GM18498 (cell line): ENCODE measurements around the gene PSEN1.
"Not testable (repeated sequence)": the region's sequence is repeated elsewhere in the genome, so short reads cannot be mapped to it uniquely, and the experiment has no call there.

Experiments used
- ATAC-seq: cut with Tn5 transposase; IDR thresholded peaks from one replicate; pipeline ENCODE4 v1.9.1; 2021; ENCODE audit warnings: mild to moderate bottlenecking, moderate library complexity; ENCODE audit not compliant: unreplicated experiment

The PSEN1 gene

DNA sequence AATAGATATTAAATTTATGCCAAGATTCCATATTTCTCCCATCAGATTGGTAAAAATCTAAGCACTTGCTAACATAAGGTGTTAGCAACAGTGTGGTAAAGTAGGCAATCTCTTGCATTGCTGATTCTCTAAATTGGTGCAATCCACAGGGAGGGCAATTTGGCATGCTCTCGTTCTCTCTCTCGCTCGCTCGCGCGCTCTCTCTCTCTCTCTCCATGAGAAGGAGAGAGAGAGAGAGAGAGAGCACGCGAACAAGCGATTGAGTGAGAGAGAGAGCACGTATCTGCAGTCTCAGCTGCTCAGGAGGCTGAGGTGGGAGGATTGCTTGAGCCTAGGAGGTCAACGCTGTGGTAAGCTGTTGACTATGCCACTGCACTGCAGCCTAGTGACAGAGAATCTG, 25.9 kb downstream of the PSEN1 start:
- ATAC-seq: no peak

DNA sequence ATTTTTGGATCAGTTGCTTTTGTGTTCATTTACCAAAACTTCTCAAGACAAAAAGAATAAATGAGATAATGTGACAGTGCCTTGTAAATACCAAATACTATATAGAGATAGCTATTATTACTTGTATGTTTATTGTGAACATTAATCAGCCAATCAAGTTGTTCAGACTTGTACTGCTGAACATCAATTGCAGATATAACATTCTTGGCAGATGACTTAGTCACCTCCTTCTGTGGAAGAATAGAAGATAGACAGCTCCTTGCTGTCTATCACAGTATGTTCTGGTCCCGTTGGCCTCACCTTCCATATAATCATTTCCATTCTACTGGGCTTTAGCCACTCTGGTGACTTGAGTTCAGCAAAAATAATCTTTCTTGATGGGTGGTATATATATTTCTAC, 30.1 kb downstream of the PSEN1 start:
- no peak for ATAC-seq

DNA sequence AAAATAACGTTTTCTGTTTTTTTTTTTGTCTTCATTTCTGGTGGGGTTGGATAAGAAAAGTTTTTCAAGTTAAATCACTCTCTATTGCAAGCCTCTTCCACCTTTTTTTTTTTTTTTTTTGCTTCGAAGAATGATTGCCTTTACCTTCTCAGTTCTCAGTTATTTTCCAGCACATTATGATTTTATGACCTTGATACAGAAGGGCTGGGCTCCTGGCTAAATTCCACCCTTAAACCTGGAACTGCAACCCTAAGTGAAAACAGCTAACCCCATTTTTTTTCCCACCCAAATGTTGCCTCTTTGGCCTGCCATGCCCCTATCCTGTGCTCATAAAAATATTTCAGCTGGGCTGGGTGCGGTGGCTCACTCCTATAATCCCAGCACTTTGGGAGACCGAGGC, 31.4 kb downstream of the PSEN1 start:
- ATAC-seq: no peak

DNA sequence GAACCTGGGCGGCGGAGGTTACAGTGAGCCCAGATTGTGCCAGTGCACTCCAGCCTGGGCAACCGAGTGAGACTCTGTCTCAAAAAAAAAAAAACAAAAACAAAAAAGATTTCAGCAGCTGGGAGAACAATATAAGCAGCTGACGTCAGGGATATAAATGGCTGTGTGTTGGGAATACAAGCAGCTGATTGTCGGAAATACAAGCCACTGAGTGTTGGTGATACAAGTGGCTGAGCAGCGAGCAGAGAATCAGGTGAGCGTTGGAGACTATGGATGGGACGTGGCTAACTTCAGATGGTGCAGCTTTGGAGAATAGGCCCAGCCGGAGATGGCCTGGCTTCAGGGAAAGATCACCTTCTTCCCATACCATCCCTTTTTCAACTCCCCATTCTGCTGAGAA, 32.0 kb downstream of the PSEN1 start:
- no peak for ATAC-seq

DNA sequence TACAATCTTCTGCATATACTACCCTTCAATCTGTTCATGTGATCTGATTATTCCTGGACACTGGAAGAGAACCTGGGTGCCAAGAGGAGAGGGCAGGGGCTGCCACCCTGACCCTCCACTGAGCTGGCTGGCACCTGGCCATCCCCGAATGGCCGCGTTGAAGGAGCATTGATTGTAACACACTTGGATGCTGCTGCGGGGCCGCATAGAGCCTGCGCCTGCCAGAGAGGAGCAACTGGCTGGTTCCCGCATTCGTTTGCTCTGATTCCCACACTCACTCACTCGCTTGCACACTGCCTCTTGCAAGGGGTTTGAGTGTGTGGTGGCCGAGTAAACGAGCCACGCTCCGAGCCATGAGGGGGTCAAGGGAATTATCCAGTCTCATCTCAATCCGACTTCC, 32.4 kb downstream of the PSEN1 start:
- ATAC-seq: no peak

- not testable (repeated sequence) for ATAC-seq
Measured at GRCh38 chr14:73169855-73170254, 33.5 kb downstream of the PSEN1 start.

GRCh38 chr14:73170686-73171085, 34.4 kb downstream of the PSEN1 start:
- no peak for ATAC-seq

DNA sequence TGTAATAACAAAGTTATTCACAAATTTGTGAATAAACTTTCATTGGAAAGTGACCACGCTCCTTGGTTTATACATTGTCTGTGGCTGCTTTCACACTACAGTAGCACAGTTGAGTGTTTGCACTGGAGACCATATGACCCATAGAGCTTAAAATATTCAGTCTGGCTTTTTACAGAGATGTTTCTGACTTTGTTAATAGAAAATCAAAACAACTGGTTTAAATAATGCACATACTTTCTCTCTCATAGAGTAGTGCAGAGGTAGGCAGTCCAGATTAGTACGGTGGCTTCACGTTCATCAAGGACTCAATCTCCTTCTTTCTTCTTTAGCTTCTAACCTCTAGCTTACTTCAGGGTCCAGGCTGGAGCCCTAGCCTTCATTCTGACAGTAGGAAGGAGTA, 36.2 kb downstream of the PSEN1 start:
- no peak for ATAC-seq

DNA sequence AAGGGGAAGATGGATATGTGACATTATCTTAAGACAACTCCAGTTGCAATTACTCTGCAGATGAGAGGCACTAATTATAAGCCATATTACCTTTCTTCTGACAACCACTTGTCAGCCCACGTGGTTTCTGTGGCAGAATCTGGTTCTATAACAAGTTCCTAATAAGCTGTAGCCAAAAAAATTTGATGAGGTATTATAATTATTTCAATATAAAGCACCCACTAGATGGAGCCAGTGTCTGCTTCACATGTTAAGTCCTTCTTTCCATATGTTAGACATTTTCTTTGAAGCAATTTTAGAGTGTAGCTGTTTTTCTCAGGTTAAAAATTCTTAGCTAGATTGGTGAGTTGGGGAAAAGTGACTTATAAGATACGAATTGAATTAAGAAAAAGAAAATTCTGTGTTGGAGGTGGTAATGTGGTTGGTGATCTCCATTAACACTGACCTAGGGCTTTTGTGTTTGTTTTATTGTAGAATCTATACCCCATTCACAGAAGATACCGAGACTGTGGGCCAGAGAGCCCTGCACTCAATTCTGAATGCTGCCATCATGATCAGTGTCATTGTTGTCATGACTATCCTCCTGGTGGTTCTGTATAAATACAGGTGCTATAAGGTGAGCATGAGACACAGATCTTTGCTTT, 36.9 kb downstream of the PSEN1 start:
- ATAC-seq: no peak

DNA sequence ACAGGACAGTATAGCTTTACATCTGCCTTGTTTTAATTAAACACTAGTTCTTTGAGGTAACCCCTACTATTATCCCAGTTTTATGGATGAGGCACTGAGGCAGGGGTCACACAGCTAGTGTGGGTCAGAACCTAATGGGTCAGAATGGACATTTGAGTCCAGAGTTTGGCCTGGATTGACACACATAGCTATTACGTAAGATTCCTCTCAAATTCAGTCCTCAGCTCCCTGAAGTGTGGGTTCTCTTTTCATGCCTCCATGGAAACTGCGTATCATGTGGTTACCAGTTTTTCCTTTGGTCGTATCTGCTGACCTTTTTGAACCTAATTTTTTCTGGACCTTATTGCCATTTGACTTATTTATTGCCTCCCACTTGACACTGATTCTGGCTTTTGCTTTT, 40.4 kb downstream of the PSEN1 start:
- no peak for ATAC-seq

GRCh38 chr14:73180385-73180805, 44.1 kb downstream of the PSEN1 start:
- no peak for ATAC-seq

DNA sequence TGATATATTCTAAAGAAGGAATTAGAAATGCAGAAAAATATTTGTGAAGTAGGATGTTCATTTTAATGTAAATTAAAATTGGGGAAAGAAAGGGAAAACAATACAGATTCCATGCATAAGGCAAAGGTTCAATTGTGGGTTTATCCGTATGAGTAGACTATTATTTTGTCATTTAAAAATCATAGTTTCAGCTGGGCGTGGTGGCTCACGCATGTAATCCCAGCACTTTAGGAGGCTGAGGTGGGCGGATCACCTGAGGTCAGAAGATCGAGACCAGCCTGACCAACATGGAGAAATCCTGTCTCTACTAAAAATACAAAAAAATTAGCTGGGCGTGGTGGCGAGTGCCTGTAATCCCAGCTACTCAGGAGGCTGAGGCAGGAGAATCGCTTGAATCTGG, 44.7 kb downstream of the PSEN1 start:
- not testable (repeated sequence) for ATAC-seq

DNA sequence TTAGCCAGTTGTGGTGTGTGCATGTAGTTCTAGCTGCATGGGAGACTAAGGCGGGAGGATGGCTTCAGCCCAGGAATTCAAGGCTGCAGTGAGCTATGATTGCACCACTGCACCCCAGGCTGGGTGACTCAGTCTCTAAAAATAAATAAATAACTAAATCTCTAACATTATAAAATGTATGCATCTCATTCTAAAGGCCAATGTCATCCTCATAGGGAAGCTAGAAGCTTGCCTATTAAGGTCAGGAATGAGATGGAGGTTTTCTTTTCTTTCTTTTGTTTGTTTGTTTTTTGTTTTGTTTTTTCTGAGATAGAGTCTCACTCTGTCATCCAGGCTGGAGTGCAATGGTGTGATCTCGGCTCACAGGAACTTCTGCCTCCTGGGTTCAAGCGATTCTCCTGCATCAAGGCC, 52.2 kb downstream of the PSEN1 start:
- no peak for ATAC-seq

DNA sequence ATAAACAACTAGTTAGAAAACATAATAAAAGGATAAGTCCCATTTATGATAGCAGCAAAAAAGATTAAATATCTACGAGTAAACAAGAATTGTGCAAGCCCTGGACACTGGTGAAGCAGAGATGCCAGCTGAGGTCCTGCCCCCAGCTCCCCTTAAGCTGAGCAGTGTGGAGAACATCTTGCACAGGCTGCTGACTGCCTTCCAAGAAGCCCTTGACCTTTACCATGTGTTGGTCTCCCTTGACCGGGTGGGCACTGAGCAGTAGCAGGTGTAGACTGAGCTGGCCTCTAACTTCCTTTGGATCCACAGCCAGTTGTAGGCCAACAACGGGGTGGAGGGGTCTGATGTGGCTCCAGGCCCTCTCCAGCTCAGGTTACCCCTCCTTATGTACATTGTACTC, 53.3 kb downstream of the PSEN1 start:
- ATAC-seq: no peak

- no peak for ATAC-seq
Measured at GRCh38 chr14:73191441-73191840, 55.1 kb downstream of the PSEN1 start.

DNA sequence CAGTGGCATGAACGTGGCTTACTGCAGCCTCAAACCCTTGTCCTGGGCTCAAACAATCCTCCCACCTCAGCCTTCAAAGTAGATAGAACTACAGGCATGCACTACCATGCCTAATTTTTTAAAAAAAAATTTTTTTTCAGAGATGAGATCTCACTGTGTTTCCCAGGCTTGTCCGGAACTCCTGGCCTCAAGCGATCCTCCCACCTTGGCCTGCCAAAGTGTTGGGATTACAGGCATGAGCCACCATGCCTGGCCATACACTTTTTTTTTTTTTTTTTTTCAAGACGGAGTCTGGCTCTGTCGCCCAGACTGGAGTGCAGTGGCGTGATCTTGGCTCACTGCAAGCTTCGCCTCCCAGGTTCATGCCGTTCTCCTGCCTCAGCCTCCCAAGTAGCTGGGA, 58.0 kb downstream of the PSEN1 start:
- ATAC-seq: not testable (repeated sequence)

GRCh38 chr14:73198253-73198652, 61.9 kb downstream of the PSEN1 start:
- ATAC-seq: no peak

DNA sequence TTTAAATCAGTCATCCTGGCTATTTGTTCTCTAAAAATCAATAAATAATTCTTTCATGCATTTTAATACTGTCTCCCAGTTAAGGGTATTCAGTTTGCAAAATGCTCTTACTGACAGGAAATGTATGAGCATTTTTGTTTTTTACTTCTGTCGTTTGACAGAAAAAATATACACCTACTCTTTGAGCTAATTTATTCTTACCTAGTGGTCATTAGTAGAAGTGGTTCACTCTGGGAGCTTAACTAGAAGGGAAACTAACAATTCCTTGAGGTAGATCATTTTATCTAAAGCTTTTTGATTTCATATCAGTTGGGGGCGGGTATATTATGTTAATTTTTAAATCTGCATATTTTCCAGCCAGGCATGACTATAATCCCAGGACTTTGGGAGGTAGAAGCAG, 67.2 kb downstream of the PSEN1 start:
- ATAC-seq: no peak

- ATAC-seq: no peak
Measured at GRCh38 chr14:73207615-73208014, 71.3 kb downstream of the PSEN1 start.

DNA sequence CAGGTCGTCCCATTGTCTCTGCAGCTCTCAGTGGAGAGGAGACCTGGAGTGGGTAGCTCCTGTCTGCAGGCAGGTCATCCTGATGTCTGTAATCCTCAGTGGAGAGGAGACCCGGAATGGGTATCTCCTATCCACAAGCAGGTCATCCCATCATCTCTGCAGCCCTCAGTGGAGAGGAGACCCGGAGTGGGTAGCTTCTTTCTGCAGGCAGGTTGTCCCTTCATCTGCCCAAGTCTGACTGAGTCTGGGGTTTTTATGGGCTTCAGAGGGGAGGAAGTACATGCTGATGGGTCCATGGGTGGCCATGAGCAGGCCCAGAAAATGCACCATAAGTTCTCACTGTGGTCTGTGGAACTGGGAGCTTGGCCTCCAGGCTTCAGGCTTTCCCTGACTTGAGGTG, 72.1 kb downstream of the PSEN1 start:
- ATAC-seq: no peak

- no peak for ATAC-seq
Measured at GRCh38 chr14:73208846-73209245, 72.5 kb downstream of the PSEN1 start.

DNA sequence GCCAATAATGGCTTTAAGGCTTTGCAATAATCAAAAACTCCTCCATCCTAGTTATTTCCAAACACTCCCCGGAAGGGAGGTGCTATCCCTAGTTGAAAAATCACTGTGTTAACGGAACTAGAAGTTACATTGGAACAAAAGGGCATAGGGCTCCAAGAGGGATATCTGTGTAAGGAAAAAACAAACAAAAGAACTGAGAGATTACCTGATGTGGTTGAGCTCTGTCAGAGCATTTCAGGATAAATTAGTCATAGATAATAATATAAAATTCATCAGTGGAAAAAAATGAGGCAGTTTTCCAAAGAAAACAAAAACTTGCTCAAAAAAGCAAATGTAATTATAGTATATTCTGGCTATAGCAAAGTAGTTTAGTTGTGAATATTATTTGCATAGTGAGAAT, 73.6 kb downstream of the PSEN1 start:
- no peak for ATAC-seq

GRCh38 chr14:73211251-73212040, 75.1 kb downstream of the PSEN1 start:
- no peak for ATAC-seq
